GM13976 (cell line): ENCODE data around the gene TBX10.
A peak's percentile ranks its signal among the peaks of the same experiment; 100 is the strongest.
"Not testable (repeated sequence)": the region's sequence is repeated elsewhere in the genome, so short reads cannot be mapped to it uniquely, and the experiment has no call there.

Source experiments
- DNase-seq: peaks from one replicate; pipeline ENCODE4 v3.0.0; 2012; ENCODE audit warnings: low spot score
- in situ Hi-C: fragments of 300-500 bp; cut with MboI; formaldehyde crosslinking; loops from one replicate; pipeline ENCODE4 v1.12.0; 2022; ENCODE audit warnings: low sequenced_read_pairs, mixed read lengths, inconsistent platforms; ENCODE audit not compliant: unreplicated experiment
- TF ChIP-seq, protein P1 (sequence below): IDR thresholded peaks from 2 replicates; pipeline ENCODE4 v1.5.1; 2012; ENCODE audit warnings: borderline replicate concordance, mild to moderate bottlenecking; ENCODE audit not compliant: insufficient read depth; ENCODE audit errors: extremely low read depth, missing control alignments, control extremely low read depth

The TBX10 gene

DNA sequence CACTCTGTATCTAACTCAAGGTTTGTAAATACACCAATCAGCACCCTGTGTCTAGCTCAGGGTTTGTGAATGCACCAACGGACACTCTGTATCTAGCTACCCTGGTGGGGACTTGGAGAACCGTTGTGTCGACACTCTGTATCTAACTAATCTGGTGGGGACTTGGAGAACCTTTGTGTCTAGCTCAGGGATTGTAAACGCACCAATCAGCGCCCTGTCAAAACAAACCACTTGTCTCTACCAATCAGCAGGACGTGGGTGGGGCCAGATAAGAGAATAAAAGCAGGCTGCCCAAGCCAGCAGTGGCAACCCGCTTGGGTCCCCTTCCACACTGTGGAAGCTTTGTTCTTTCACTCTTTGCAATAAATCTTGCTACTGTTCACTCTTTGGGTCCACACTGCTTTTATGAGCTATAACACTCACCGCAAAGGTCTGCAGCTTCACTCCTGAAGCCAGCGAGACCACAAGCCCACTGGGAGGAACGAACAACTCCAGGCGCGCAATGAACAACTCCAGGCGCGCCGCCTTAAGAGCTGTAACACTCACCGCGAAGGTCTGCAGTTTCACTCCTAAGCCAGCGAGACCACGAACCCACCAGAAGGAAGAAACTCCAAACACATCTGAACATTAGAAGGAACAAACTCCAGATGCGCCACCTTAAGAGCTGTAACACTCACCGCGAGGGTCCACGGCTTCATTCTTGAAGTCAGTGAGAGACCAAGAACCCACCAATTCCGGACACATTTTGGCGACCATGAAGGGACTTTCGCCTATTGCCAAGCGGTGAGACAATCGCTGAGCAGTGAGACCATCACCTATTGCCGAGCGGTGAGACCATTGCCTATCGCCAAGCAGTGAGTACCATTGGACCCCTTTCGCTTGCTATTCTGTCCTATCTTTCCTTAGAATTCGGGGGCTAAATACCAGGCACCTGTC is 19.6 kb downstream of the TBX10 start:
- DNase-seq, in situ Hi-C loops: not testable (repeated sequence)

GRCh38 chr11:67618901-67619659 is 20.5 kb downstream of the TBX10 start:
- in situ Hi-C loops, DNase-seq: not testable (repeated sequence)

GRCh38 chr11:67617243-67617953 is 22.2 kb downstream of the TBX10 start:
- TF ChIP-seq, protein P1, sequence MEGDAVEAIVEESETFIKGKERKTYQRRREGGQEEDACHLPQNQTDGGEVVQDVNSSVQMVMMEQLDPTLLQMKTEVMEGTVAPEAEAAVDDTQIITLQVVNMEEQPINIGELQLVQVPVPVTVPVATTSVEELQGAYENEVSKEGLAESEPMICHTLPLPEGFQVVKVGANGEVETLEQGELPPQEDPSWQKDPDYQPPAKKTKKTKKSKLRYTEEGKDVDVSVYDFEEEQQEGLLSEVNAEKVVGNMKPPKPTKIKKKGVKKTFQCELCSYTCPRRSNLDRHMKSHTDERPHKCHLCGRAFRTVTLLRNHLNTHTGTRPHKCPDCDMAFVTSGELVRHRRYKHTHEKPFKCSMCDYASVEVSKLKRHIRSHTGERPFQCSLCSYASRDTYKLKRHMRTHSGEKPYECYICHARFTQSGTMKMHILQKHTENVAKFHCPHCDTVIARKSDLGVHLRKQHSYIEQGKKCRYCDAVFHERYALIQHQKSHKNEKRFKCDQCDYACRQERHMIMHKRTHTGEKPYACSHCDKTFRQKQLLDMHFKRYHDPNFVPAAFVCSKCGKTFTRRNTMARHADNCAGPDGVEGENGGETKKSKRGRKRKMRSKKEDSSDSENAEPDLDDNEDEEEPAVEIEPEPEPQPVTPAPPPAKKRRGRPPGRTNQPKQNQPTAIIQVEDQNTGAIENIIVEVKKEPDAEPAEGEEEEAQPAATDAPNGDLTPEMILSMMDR = no peak
- DNase-seq = peak; percentile 4
- in situ Hi-C loops = no loop called here

DNA sequence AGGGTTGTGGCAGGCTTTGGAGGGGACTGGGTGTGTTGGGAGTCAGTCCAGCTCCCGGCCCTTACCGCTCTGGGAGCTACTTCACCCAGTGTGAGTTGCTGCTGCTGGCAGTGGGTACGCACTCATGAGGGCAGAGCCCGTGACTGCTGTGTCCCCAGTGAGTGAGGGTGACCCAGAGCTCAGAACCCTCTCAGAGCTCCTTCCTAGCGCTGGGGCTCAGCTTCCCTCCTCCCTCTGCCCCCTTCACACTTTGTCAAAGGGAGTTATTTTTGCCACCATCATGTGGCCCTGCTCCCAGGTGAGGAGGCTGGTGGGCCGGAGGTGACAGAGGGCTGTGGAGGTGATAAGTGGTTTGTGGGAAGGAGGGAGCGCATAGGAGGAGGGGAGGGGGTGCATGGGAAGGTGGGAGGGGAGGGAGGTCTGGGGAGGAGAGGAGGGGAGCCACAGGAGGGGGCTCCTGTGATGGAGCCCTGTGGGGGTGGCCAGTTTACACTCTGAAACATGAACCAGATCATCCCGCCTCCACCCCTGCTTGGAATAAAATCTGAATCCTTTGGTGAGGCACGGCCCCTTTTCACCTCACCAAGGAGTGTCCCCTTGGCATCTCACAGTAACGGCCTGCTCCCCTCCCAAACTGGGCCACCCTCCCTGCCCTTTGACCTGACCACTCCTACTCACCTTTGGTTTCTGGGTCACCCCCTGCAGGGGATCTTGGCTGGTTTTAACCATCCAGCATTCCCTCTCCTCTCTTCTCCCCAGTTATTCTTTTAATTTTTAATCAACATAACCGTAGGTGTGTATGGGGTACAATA is 22.9 kb downstream of the TBX10 start:
- no peak for DNase-seq
- TF ChIP-seq, protein P1 = no peak

GRCh38 chr11:67615728-67616430 is 23.7 kb downstream of the TBX10 start:
- TF ChIP-seq, protein P1 = no peak
- in situ Hi-C loops = no loop called here
- no peak for DNase-seq

More for the DNA sequence above, 22.9 kb downstream of the TBX10 start:
- in situ Hi-C loops = no loop called here

GRCh38 chr11:67614730-67615714 is 24.5 kb downstream of the TBX10 start:
- TF ChIP-seq, protein P1 = peak; percentile 52
- in situ Hi-C loops = no loop called here
- peak; percentile 72 for DNase-seq
